GM18951 (cell line): ENCODE measurements around the gene ECHS1.
"Not testable (repeated sequence)": the region's sequence is repeated elsewhere in the genome, so short reads cannot be mapped to it uniquely, and the experiment has no call there.

Source experiments
- POLR2A ChIP-seq: IDR thresholded peaks from 4 replicates; pipeline ENCODE4 v1.6.1; 2011; ENCODE audit warnings: mild to moderate bottlenecking; ENCODE audit not compliant: insufficient read length, insufficient read depth; ENCODE audit errors: extremely low read depth
- in situ Hi-C: fragments of 300-500 bp; cut with MboI; formaldehyde crosslinking; loops from one replicate; pipeline ENCODE4 v1.12.0; 2022; ENCODE audit warnings: low sequenced_read_pairs, mixed read lengths, inconsistent platforms; ENCODE audit not compliant: unreplicated experiment

ECHS1 gene

GRCh38 chr10:133393401-133394063 lies 20.4 kb upstream of the ECHS1 start:
- no peak for TF ChIP-seq POLR2A
- in situ Hi-C loops = no loop called here

GRCh38 chr10:133391761-133392518 lies 18.8 kb upstream of the ECHS1 start:
- in situ Hi-C loops = no loop called here
- no peak for TF ChIP-seq POLR2A

- in situ Hi-C loops = no loop called here
- TF ChIP-seq POLR2A = no peak
These were observed 18.1 kb upstream of the ECHS1 start for GRCh38 chr10:133391249-133391635.

GRCh38 chr10:133390597-133391248 lies 17.6 kb upstream of the ECHS1 start:
- in situ Hi-C loops = no loop called here
- TF ChIP-seq POLR2A = no peak

GRCh38 chr10:133388973-133389818 lies 16.0 kb upstream of the ECHS1 start:
- TF ChIP-seq POLR2A = peak; percentile 54
- in situ Hi-C loops = no loop called here

- TF ChIP-seq POLR2A = no peak
- in situ Hi-C loops = no loop called here
These were observed 15.2 kb upstream of the ECHS1 start for GRCh38 chr10:133388236-133388972.

- in situ Hi-C loops = not testable (repeated sequence)
These were observed 13.8 kb upstream of the ECHS1 start for GRCh38 chr10:133386951-133387350.

- in situ Hi-C loops = no loop called here
- TF ChIP-seq POLR2A = no peak
These were observed 12.1 kb upstream of the ECHS1 start for GRCh38 chr10:133385214-133385613.

- in situ Hi-C loops = no loop called here
- no peak for TF ChIP-seq POLR2A
These were observed 10.9 kb upstream of the ECHS1 start for GRCh38 chr10:133384071-133384470.

- in situ Hi-C loops = no loop called here
- TF ChIP-seq POLR2A = no peak
These were observed 10.4 kb upstream of the ECHS1 start for GRCh38 chr10:133383551-133383950.

GRCh38 chr10:133381036-133381435 lies 7.9 kb upstream of the ECHS1 start:
- TF ChIP-seq POLR2A = no peak

GRCh38 chr10:133379801-133380666 lies 6.9 kb upstream of the ECHS1 start:
- in situ Hi-C loops = no loop called here
- no peak for TF ChIP-seq POLR2A

More at GRCh38 chr10:133381036-133381435, 7.9 kb upstream of the ECHS1 start:
- in situ Hi-C loops = no loop called here
